HG03432 (cell line): ENCODE results near the gene HSFX3.
A peak's percentile ranks its signal among the peaks of the same experiment; 100 is the strongest.
"Not testable (repeated sequence)": the region's sequence is repeated elsewhere in the genome, so short reads cannot be mapped to it uniquely, and the experiment has no call there.

Experiments
- ATAC-seq: cut with Tn5 transposase; IDR thresholded peaks from one replicate; pipeline ENCODE4 v1.9.1; 2021; ENCODE audit warnings: mild to moderate bottlenecking, moderate library complexity; ENCODE audit not compliant: unreplicated experiment

The HSFX3 gene, protein sequence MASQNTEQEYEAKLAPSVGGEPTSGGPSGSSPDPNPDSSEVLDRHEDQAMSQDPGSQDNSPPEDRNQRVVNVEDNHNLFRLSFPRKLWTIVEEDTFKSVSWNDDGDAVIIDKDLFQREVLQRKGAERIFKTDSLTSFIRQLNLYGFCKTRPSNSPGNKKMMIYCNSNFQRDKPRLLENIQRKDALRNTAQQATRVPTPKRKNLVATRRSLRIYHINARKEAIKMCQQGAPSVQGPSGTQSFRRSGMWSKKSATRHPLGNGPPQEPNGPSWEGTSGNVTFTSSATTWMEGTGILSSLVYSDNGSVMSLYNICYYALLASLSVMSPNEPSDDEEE

DNA sequence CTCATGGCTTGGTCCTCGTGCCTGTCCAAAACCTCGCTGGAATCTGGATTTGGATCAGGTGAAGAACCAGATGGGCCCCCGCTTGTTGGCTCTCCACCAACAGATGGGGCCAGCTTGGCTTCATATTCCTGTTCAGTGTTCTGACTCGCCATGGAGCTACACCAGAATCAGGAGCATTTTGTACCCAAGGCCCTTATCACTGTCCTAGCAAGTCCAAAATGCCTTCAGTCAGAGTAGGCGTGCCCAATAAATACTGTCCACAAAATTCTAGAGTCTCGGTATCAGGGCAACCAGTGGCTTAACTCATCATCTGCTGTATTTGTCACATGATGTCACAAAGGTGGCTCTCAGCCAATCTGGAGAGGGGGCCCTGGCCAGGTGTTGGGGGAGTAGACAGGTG lies at the start of gene HSFX3:
HSFX3 (minus strand) TSS at position 224 of the 400 bp plus-strand sequence; CDS start at position 152, 72 bp downstream.
- ATAC-seq: not testable (repeated sequence)

DNA sequence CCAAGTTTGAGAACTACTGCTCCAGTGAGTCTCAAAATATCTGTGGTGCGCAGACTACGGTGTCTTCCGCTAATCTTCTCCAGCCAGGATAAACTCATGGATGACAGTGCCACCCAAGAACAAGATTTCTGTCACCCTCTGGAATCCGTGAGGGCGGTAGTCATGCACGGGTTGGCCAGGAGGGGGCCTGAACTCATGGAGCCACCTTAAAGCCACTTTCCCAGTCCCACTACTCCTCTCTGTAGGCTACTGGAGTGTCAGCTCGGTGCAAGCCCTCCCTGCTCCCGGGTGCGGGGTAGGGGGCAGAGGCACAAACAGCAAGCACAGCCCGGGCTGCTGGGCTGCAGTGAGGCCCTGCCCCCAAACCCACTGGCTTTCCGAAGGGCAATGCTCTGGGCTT lies 48.9 kb upstream of the HSFX3 start:
- ATAC-seq: not testable (repeated sequence)

DNA sequence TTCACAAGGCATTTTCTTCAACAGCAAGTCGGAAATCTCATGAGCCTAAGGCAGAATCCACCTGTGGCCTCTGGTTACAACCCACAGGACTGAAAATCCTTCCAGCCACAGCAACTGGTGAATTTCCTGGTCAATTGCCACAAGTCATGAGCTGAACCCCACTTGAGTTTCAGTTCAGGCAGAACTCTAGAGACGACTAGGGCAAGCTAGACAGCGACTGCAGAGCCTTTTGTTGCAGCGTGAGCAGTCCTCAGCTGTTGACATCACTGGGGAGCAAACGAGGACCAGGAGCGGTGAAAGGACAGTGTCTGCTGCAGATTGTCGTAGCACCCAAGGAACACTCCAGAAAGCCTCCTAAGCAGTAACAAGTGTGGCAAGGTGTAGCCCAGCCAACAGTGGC lies 46.2 kb upstream of the HSFX3 start:
- not testable (repeated sequence) for ATAC-seq

DNA sequence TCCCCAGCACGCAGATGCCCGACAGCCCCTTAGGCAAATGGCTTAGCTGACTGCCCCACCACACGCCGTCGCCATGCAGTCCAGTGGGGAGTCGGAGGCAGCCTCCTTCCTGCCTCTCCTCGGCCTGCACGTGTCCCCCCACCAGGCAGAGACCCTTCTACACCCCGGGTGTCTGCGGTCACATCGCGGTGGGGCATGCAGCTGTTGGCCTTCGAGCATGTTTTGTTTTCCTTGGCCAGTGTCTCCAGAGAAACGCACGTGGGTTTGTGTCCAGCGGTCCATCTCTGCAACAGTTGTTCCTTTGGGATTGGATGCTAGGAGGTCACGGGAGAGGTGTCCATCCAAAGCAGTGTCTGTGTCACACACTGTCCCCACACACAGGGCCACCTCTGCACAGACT lies 45.5 kb upstream of the HSFX3 start, which contains the start of gene HSFX2:
HSFX2 (minus strand) TSS at position 101 of the 400 bp plus-strand sequence. CDS start 614 bp downstream, outside the sequence.
- not testable (repeated sequence) for ATAC-seq

DNA sequence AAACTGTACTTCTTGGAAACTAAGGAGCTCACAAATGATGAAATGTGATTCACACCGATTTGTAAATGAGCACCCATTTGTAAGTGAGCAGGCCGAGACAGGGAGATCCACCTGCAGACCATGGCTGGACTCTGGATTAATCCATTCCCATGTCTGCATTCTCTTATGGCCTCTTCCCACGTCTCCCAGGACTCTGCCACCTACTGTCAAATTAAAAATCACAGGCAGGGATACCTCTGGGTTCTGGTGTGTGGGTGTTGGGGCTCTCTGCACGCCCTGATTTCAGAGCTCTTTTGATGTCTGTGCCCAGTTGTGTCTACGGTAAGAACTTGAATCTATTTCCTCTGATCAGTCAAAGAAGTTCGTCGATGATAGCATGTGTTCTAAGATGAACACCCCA lies 41.3 kb upstream of the HSFX3 start:
- not testable (repeated sequence) for ATAC-seq

DNA sequence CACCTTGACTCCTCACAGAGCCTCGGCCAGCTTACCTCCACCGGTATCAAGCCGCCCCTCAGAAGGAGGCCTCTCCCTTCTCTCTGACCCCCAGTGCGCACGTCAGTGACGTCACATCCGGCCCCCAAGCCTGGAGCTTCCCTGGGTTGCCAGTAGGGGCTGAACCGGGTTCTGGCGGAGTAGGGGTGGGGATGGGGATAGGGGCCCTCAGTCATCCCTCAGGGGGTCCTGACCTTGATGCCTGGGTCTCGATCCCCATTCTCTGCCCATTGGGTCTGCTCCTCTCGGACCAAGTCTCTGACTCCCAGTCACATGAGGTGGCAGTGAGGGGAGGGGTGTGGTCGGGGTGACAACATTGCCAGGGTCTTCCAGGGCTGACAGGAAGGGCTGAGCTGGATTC lies 37.6 kb upstream of the HSFX3 start, which contains the start of gene MAGEA9B:
MAGEA9B (minus strand) TSS at position 101 of the 400 bp plus-strand sequence. CDS start 4,280 bp downstream, outside the sequence.
- ATAC-seq: not testable (repeated sequence)

DNA sequence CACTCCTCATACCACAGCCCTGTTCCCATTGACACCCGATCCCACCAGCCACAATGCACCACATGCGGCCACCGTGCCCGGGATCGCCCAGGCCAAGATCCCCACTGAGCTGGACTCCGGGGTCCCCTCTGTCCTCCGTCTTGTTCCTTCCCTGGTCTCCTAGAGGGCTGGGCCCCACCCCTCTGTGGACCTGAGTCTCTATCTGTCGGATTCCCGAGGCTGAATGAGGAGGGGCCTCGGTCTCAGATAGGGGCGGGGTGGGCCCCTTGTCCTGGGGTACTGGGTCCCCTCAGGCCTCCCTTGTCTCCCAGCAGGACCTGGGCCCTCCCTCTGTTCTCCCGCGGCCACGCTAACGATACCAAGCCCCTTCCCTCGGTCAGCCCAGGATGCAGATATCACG lies 35.9 kb upstream of the HSFX3 start:
- ATAC-seq: not testable (repeated sequence)

DNA sequence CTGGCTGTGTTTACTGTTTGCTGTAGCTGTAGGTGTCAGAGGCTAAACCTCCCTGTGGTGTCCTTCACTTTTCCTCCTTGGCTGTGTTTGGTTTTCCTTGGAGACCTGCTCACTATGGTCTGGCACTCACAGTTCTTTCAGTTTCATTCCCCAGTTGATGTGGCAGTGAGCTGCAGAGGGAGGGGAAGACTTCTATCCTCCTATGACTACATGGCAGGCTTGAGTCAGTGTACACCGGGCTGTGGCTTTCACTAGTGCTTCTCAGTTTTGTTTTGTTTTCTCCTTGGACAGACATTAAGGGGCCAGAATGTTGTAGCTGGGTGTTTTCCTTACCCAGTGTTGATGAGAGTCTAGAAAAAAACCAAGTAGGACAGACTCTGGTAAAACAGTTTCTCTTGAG lies 23.7 kb upstream of the HSFX3 start:
- peak; percentile 100 for ATAC-seq

DNA sequence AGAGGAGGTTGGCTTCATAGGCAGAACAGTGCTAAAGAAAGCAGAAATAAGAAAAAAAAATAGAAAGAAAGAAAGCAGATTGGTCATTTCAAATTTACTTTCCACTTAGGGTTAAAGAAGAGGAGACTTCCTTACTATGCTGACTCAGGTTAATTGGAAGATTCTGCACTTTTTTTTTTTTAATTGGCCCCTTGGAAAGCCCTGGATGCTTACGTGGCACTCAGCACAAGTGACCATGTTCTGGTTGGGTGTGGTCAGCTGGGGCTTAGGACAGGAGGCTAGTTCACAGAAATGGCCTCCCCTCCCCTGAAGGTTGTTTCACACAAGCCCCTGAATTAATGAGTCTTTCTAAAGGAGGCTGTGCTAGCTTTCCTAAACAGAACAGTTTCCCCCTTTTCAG lies 23.0 kb upstream of the HSFX3 start:
- no peak for ATAC-seq

DNA sequence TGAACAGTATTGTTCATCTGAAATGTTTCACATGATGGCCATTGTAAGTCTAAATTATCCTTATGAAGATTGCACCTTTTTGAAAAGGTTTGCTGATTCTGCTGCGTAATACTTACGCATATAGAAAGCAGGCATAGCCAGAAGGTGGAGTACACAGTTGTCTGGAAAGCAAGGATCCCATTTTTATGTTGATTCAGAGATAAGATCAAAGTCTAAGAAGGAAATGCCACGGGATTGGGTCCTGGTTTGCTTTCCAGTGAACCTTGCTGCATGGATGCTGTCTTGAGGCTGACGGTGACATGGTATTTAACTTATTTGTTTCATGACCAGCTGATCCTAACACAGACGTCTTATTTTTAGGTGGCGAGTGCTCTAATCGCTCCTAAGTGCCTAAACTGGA lies 22.0 kb upstream of the HSFX3 start:
- ATAC-seq: no peak

DNA sequence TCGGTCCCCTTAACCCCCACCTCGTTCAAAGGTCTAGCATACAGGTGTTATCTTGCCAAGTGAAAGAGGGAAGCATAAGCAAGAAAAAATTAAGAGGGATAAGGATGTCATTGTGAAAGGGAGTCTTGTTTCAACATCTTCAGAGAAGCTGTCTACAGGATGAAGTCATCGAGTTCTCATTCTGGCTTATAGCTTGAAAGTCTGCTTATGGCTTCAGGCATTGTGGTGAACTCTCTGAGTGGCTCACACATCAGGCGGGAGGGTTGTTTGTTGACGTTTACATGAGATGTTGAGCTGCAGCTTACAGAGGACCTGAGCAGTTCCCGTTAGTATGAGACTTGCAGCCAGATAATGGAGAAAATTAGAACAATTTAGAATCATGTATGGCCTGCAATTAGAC lies 20.9 kb upstream of the HSFX3 start:
- ATAC-seq: no peak

DNA sequence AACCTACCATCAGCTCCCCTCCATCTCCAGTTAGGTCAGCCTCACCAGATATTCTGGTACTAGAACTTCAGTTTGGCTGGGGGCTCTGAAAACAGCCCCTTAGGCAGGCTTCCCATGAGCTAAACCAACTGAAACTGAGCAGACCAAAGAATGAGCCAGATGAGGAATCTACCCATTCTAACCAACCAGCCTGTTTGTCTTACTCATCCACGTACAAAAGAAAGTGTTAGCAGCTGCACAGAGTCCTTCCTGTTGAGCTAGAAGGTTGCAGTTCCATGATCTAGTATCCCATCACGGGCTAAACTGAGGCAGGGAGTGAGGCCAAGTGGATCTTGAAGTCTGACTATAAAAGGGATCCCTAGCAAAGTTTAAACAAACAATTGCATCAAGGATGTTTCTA lies 20.0 kb upstream of the HSFX3 start:
- ATAC-seq: peak; percentile 28

DNA sequence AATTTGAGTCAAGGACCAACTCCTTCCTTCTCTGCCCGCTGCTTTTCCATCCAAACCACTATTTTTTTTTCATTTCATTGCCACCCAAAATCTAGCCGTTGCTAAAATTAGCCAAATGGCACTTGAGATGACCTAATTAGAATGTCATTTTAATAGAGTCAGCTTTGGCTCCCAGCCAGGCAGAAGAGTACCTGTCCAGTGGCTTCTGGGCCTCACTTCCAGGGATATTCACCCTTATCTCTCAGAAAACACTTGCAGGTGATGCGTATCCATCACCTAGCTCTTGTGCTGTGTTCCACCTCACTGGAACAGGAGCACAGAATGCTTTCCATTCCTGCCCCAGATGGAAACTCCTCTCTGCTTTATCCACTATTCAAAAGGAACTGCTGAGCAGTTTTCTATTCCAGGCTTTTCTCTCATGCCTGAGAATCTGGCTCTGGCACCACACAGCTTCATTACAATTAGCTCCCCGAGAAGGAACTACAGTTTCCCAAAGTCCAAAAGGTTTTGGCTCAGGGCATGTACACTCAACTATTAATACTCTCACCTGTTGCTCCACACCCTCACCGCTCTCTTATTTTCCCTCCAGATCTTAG lies 19.1 kb upstream of the HSFX3 start:
- no peak for ATAC-seq

DNA sequence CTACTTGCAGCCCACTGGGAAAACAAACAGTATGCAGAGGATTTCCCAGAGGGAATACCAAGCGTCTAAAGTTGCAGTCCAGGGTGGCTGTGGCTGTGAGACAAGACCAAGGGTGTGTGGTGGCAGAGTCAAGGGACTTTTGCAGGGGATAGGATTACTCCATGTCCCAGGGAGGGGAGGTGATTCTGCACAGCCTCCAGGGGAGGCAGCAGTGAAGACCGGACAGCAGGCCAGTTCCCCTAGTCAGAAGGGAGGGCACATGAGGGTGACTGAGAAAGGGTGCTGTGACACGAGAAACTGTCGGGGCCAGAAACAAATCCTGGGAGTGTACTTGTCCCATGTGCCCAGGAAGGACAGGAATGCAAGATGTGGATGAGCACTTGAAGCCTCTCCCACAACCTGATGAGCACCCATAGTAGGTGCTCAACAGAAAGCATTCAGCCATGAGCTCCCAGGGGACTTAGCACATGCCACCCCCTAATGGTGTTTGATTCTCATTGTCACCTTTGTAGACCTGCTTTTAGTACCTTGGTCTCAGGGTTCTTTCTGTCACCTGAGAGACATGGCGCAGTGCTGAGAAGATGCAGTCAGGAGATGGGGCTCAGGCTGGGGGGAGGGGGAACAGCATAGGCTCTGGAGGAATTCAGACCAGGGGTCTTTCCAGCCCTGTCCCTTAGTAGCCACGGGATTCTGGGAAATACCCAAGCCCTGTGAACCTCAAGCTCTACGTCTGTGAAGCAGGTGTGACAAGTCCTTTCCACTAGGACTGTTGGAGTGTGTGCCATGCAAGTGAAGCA lies 18.1 kb upstream of the HSFX3 start:
- ATAC-seq: no peak

DNA sequence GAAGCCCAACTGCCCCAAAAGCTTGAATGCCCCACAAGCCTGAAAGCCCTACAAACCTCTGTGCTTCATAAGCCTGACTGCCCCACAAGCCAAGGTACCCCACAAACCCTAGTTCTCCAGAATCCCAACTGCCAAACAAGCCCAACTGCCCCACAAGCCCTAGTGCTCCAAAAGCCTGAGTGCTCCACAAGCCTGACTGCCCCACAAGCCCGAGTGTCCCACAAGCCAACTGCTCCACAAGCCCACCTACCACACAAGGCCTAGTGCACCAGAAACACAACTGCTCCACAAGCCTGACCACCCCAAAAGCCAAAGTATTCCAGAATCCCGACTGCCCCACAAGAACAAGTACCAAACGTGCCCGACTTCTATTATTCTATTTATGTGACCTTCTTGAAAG lies 13.6 kb upstream of the HSFX3 start:
- no peak for ATAC-seq

DNA sequence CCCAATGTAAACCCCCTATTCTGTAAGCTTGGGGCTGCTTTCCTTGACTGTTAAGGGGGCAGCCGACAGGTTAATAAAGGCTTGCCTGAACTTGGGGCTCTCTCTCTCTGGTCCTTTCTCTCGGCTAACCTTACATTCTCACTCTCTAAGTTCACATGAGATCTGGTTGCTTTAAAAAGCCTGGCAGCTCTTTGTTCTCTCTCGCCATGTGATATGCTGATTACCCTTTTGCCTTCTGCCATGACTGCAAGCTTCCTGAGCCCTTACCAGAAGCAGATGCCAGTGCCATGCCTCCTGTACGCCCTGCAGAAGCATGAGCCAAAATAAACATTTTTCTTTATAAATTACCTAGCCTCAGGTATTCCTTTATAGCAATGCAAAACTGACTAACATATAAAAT lies 5.5 kb upstream of the HSFX3 start:
- ATAC-seq: not testable (repeated sequence)

DNA sequence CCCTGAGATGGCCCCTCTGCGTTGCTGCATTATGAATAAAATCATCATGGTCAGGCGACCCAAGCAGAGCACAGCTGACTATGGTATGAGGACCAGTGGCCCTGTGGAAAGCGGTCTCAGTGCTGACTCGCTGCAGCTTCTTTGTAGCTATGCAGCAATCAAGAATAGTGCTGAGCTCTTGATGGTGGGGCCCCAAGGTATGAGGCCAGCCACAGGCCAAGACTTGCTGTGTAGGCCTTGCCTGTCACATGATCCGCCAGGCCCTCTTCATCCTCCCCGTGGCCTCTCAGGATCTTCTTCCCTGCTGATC lies 2.2 kb upstream of the HSFX3 start:
- ATAC-seq: not testable (repeated sequence)

DNA sequence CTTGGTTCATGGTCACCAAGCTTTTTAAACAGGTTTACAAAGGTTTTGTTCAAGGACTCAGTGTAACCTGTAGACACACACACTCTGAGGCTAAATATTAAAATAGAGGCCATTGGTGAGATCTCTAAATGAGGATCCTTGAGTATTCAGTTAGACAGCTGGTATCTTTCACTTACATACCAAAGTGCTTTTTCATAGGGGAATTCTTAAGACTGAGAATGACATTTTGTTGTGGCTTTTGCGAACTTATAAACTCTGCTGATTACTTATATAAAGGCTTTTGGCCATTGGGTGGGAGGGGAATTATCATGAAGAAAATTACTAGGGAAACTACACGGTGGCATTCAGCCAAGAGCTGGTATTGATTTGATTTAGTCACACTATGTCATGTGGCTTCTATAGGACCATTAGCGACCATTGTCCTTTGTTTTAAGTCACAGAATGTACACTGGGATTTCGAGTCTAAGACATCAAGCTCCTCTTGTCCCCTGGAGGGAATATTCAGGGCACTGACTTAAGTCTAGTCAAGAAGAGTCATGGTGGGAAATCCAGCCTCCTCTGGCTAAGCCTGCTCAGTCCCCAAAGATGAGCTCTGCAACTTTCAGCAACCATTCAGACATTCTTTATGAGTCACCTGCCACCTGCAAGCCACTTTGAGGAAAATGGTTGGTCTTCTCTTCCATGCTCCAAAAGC lies 1.7 kb upstream of the HSFX3 start:
- peak; percentile 59 for ATAC-seq

DNA sequence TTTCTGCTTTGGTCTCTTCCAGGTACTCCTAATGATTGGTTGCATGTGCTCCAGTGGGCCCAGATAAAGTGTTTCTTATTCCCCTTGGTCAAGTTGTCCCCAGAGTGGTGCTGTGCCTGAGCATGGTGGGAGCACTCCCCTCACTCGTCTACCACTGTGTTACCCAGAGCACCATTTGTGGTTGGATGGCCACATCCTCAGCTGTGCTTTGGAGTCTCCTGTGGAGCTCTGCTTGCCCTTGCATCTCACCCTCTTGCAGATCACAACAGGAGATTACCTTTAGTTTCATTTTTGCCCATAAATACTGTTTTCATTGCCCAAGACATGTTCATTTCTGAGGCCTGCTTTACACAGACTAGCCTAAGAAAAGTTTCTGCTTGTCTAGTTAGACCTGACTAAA lies 730 bp upstream of the HSFX3 start:
- not testable (repeated sequence) for ATAC-seq

DNA sequence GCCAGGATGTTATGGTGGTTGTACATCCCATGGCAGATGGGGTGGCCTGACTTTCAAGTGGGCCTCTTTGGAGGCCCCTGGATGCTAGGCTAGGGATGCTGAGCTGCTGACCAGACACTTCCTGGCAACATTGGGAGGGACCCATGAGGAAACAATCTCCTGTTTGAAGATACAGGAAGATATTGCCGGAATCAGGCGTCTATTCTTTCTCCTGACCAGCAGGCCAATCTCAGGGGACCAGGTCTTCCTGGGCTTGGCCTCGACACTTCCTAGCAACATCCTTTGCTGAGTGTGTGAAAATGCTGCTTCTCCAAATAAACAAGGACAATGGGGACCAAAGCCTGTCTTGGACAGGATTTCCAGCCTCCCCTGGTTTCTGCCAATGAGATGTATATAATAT lies 1.9 kb downstream of the HSFX3 start:
- not testable (repeated sequence) for ATAC-seq

DNA sequence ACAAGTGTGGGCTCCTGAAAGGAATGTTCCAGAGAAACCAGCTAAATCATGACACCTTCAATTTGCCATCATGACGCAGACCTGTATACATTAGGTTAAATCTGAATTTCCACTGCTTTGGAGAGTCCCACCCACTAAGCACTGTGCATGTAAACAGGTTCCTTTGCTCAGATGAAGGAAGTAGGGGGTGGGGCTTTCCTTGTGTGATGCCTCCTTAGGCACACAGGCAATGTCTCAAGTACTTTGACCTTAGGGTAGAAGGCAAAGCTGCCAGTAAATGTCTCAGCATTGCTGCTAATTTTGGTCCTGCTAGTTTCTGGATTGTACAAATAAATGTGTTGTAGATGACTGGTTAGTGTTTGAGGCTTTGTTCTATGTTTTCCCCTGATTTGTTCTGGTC lies 2.8 kb downstream of the HSFX3 start:
- not testable (repeated sequence) for ATAC-seq
